ENCODE results near the gene ARHGEF5. TPM values are rescaled to one million over a fixed set of nuclear protein-coding genes. Genes with fewer than 3 reads are reported as not detected.
A peak's percentile ranks its signal among the peaks of the same experiment; 100 is the strongest.

ARHGEF5 gene
- total RNA-seq, 4 donors from 2014 or later = 49.6 to 112 (median 64.3) TPM

DNA sequence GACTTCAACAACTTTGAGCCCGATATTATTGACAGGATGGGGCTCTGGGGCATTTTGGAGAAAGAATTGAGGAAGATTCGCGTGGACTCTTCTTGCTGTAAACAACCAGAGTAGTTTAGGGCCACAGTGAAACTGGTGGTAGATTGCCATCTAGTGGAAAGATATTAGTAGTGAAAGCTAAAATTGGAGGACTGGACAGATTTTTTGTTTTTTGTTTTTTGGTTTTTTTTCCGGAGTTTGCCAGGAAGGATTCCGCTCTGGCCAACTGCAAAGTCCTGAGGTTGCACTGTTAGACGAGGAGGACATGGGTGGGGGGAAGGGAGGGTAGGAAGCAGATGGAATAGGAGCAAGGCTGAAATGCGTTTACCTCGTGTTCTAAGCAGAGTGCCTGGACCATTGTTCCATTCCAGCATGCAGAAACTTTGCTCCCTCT is 36.6 kb downstream of the ARHGEF5 start:
- Histone ChIP-seq H3K36me3 (no peaks in the 10 kb centered on the region), H3K27ac (no peak overlapping the region), H3K4me1 (peaks cover 0 to 16% (median 6%) of the 10 kb centered on the region in 4 donors), H3K9me3 (no peaks in the 10 kb centered on the region), H3K4me3 (peak overlapping the region in 1 of 4 donors; percentile 29), H3K27me3 (no peaks in the 10 kb centered on the region)
- TF ChIP-seq POLR2AphosphoS5 (IDR thresholded peaks at IDR 0.05) = no peak
- TF ChIP-seq, protein P1, sequence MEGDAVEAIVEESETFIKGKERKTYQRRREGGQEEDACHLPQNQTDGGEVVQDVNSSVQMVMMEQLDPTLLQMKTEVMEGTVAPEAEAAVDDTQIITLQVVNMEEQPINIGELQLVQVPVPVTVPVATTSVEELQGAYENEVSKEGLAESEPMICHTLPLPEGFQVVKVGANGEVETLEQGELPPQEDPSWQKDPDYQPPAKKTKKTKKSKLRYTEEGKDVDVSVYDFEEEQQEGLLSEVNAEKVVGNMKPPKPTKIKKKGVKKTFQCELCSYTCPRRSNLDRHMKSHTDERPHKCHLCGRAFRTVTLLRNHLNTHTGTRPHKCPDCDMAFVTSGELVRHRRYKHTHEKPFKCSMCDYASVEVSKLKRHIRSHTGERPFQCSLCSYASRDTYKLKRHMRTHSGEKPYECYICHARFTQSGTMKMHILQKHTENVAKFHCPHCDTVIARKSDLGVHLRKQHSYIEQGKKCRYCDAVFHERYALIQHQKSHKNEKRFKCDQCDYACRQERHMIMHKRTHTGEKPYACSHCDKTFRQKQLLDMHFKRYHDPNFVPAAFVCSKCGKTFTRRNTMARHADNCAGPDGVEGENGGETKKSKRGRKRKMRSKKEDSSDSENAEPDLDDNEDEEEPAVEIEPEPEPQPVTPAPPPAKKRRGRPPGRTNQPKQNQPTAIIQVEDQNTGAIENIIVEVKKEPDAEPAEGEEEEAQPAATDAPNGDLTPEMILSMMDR (IDR thresholded peaks at IDR 0.05) = peak; percentile 71 to 85 (median 77)
- TF ChIP-seq EP300 (IDR thresholded peaks at IDR 0.05; ENCODE audit: low read depth) = no peak
- DNase-seq = no peak
- in situ Hi-C loops (cut with MboI; ENCODE audit: low pct_ligation_motif_present in 1 of 4, low pct_unique_long_range_greater_than_20kb in 1 of 4, low sequenced_read_pairs in 3 of 4) (loop anchor here in 2 of 4 donors (10.0 to 25.0 kb wide), 2 partner anchors 217 to 230 kb away; no protein-coding TSS in a partner anchor), intact Hi-C loops (cut with DNase I; ENCODE audit: low total_unique reads) (no loop called here)
- 0 to 4% methylated on average over 3 to 8 of the region's 8 CpGs for WGBS, 2 donors (ENCODE audit: low coverage in 1 of 2)

DNA sequence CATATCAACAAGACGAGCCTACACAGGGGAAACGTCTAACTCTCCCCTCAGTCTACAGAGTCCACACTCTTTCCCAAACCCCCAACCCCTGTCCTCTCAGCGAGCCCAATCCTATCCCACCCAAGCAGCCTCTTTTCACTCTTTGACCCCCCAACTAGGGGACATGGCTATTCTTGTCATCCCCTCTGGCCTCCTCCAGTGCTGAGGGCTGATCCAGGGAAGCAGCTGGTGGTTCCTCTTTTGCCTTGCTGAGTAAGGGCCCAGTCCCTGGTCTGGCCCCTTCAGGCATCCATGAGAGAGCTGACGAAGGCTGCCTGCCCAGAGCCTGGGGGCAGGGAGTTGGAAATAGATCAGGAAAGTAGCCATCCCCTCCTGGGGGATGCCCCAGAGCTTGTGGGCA is 41.9 kb downstream of the ARHGEF5 start:
- no peak overlapping the region for H3K27ac ChIP-seq
- no peaks in the 10 kb centered on the region for H3K36me3 ChIP-seq
- H3K4me1 ChIP-seq = peaks cover 0 to 2% (median 0%) of the 10 kb centered on the region in 4 donors
- WGBS, 2 donors (ENCODE audit: low coverage in 1 of 2) = 66 to 78% methylated on average over 3 to 4 of the region's 4 CpGs
- no peak overlapping the region for H3K4me3 ChIP-seq
- H3K9me3 ChIP-seq = no peaks in the 10 kb centered on the region
- TF ChIP-seq, protein P1 (IDR thresholded peaks at IDR 0.05) = no peak
- TF ChIP-seq POLR2A (IDR thresholded peaks at IDR 0.05) = no peak
- TF ChIP-seq EP300 (IDR thresholded peaks at IDR 0.05; ENCODE audit: low read depth) = no peak
- no peak for TF ChIP-seq POLR2AphosphoS5 (IDR thresholded peaks at IDR 0.05)
- in situ Hi-C loops (cut with MboI; ENCODE audit: low pct_ligation_motif_present in 1 of 4, low pct_unique_long_range_greater_than_20kb in 1 of 4, low sequenced_read_pairs in 3 of 4) = loop anchor here in 3 of 4 donors (5.0 to 25.0 kb wide), 3 partner anchors 222 to 235 kb away; no protein-coding TSS in a partner anchor
- H3K27me3 ChIP-seq = no peaks in the 10 kb centered on the region
- DNase-seq = no peak
- intact Hi-C loops (cut with DNase I; ENCODE audit: low total_unique reads) = no loop called here

DNA sequence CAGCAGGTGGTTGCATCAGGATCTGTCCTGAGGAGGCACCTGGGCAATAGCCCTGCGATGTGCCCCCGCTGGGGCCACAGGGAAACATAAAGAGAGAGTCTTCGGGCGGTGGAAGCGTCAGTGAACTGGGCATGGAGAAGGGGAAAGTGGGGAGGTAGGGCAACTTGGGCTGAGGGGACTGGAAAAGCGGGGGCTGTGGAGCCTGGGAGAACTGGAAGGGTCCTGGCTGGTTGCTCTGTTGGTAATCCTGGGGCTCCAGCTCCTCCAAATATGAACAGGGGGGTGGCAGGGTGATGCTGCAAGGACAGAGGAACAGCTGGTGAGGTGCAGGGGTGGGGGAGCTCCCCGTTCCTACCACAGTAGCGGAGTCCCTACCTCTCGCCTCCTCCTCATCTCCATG is 43.1 kb downstream of the ARHGEF5 start:
- DNase-seq = no peak
- Histone ChIP-seq H3K4me3 (no peak overlapping the region), H3K4me1 (no peaks in the 10 kb centered on the region), H3K36me3 (no peaks in the 10 kb centered on the region), H3K27ac (no peak overlapping the region), H3K9me3 (no peaks in the 10 kb centered on the region), H3K27me3 (no peaks in the 10 kb centered on the region)
- intact Hi-C loops (cut with DNase I; ENCODE audit: low total_unique reads) = no loop called here
- in situ Hi-C loops (cut with MboI; ENCODE audit: low pct_ligation_motif_present in 1 of 4, low pct_unique_long_range_greater_than_20kb in 1 of 4, low sequenced_read_pairs in 3 of 4) = loop anchor here in 3 of 4 donors (5.0 to 25.0 kb wide), 3 partner anchors 223 to 236 kb away; no protein-coding TSS in a partner anchor
- TF ChIP-seq, protein P1 (IDR thresholded peaks at IDR 0.05) = no peak
- TF ChIP-seq EP300 (IDR thresholded peaks at IDR 0.05; ENCODE audit: low read depth) = no peak
- WGBS, 2 donors (ENCODE audit: low coverage in 1 of 2) = 85 to 100% methylated on average over 4 to 9 of the region's 9 CpGs

DNA sequence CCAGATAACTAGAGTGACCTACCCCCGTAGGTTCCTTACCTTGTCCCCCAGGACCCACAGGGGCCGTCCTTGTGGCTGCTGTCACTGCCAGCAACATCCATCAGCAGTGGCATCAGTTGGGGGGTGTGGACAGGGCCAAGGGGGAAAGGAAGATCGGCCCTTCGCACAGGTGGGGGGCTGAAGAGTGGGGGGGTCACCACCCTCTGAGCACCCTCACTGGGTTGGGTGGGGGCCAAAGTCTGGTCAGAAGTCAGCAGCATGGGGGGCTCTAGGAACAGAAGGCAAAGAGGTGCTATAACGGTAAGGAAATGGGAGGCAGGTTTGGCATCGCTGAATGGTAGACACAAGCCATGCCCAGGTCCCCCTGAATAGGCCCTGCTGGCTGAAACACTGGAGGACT is 43.7 kb downstream of the ARHGEF5 start:
- Histone ChIP-seq H3K27ac (no peak overlapping the region), H3K36me3 (no peaks in the 10 kb centered on the region), H3K27me3 (no peaks in the 10 kb centered on the region), H3K4me3 (no peak overlapping the region), H3K4me1 (no peaks in the 10 kb centered on the region), H3K9me3 (no peaks in the 10 kb centered on the region)
- DNase-seq = no peak
- TF ChIP-seq POLR2AphosphoS5 (IDR thresholded peaks at IDR 0.05) = no peak
- TF ChIP-seq, protein P1 (IDR thresholded peaks at IDR 0.05) = no peak
- TF ChIP-seq POLR2A (IDR thresholded peaks at IDR 0.05) = no peak
- no peak for TF ChIP-seq EP300 (IDR thresholded peaks at IDR 0.05; ENCODE audit: low read depth)
- intact Hi-C loops (cut with DNase I; ENCODE audit: low total_unique reads) = no loop called here
- in situ Hi-C loops (cut with MboI; ENCODE audit: low pct_ligation_motif_present in 1 of 4, low pct_unique_long_range_greater_than_20kb in 1 of 4, low sequenced_read_pairs in 3 of 4) = loop anchor here in 3 of 4 donors (5.0 to 25.0 kb wide), 3 partner anchors 224 to 237 kb away; no protein-coding TSS in a partner anchor
- 88% methylated on average over 6 of the region's 6 CpGs; no CpG with 5 or more reads in 1 of the 2 donors for WGBS, 2 donors (ENCODE audit: low coverage in 1 of 2)
